Panc1 (cell line): ENCODE data around the gene NEDD8. TPM values are rescaled to one million over a fixed set of nuclear protein-coding genes. Genes with fewer than 3 reads are reported as not detected.
"Not testable (repeated sequence)": the region's sequence is repeated elsewhere in the genome, so short reads cannot be mapped to it uniquely, and the experiment has no call there.

Source experiments
- ATAC-seq: fragments of 200-7000 bp; cut with Tn5 transposase; 2 replicates; pipeline ENCODE4 v1.9.1; 2020; ENCODE audit warnings: mild to moderate bottlenecking, moderate library complexity
- BruUV-seq: library from RNA; stranded (reverse); fragments of 400-500 nt; replicated peaks from 2 replicates; lab custom pipeline; 2021; lab: Mats Ljungman, UMichigan
- CTCF ChIA-PET: fragments of 300-600 bp; sonication (Branson Sonifier 250); formaldehyde crosslinking; loops from one replicate; lab custom pipeline; 2022; ENCODE audit warnings: antibody characterized with exemption; lab: Charles Lee
- POLR2A ChIA-PET: fragments of 300-600 bp; sonication (Branson Sonifier 250); formaldehyde crosslinking; loops from one replicate; lab custom pipeline; 2022; ENCODE audit warnings: antibody characterized with exemption; lab: Charles Lee
- DNase-seq: peaks from one replicate; pipeline ENCODE4 v3.0.0-alpha.2; 2010; ENCODE audit warnings: low read depth, low spot score
- H3K27ac ChIP-seq: 2 replicates; pipeline ENCODE4 v1.5.1; 2011; ENCODE audit warnings: mild to moderate bottlenecking, low read length, inconsistent platforms
- H3K27me3 ChIP-seq: fragments of 200-500 bp; sonication (Bioruptor generic); 2 replicates; pipeline ENCODE4 v1.6.0; 2014; ENCODE audit warnings: low read length, inconsistent platforms; ENCODE audit not compliant: control insufficient read depth, insufficient read depth
- H3K36me3 ChIP-seq: fragments of 200-500 bp; sonication (Bioruptor generic); 2 replicates; pipeline ENCODE4 v1.5.1; 2014; ENCODE audit warnings: inconsistent platforms, mild to moderate bottlenecking, low read length, moderate library complexity; ENCODE audit not compliant: control insufficient read depth, insufficient read depth
- H3K4me1 ChIP-seq: 2 replicates; pipeline ENCODE4 v1.5.1; 2011; ENCODE audit warnings: inconsistent platforms, mild to moderate bottlenecking, low read length, moderate library complexity; ENCODE audit not compliant: control insufficient read depth, insufficient read depth
- H3K4me3 ChIP-seq, 2 experiments: 2 replicates each; pipeline ENCODE4 v1.5.1; 2011 to 2012; ENCODE audit warnings: low read depth in 2 of 2, low read length in 2 of 2, mild to moderate bottlenecking in 2 of 2, inconsistent platforms in 1 of 2, moderate library complexity in 1 of 2
- H3K9me3 ChIP-seq: fragments of 200-500 bp; sonication (Bioruptor generic); 2 replicates; pipeline ENCODE4 v1.5.1; 2014; ENCODE audit warnings: low read depth, mild to moderate bottlenecking, inconsistent platforms, low read length, moderate library complexity; ENCODE audit not compliant: control insufficient read depth, insufficient read depth
- POLR2AphosphoS5 ChIP-seq: IDR thresholded peaks from 2 replicates; pipeline ENCODE4 v1.6.1; 2012; ENCODE audit warnings: mild to moderate bottlenecking, low read depth, low read length, moderate library complexity
- SIN3A ChIP-seq: IDR thresholded peaks from 2 replicates; pipeline ENCODE4 v1.6.1; 2012; ENCODE audit warnings: low read depth, mild to moderate bottlenecking, low read length, moderate library complexity, borderline replicate concordance; ENCODE audit not compliant: insufficient read depth
- TCF7L2 ChIP-seq: IDR thresholded peaks from 2 replicates; pipeline ENCODE4 v1.6.1; 2011; ENCODE audit warnings: mild to moderate bottlenecking, low read depth, low read length, inconsistent platforms
- in situ Hi-C: cut with HindIII; loops from 2 replicates; pipeline ENCODE4 v1.10.0; 2016; ENCODE audit warnings: low sequenced_read_pairs, low pct_unique_long_range_greater_than_20kb
- intact Hi-C: fragments of 100-400 bp; cut with micrococcal nuclease; formaldehyde crosslinking; loops from one replicate; pipeline ENCODE4 v1.10.0; 2022; ENCODE audit not compliant: unreplicated experiment
- total RNA-seq: library from RNA; stranded (reverse); gene quantifications from one replicate; pipeline ENCODE4 v1.2.1, GENCODE V29; 2021; ENCODE audit not compliant: unreplicated experiment
- TF ChIP-seq, protein P1 (sequence below): fragments of 450-650 bp; IDR thresholded peaks from 2 replicates; pipeline ENCODE4 v1.5.1; 2017; ENCODE audit warnings: mild to moderate bottlenecking
- TF ChIP-seq, protein P2 (sequence below), 2 experiments: IDR thresholded peaks; 2 replicates each; pipeline ENCODE4 v1.6.1; 2011 to 2012; ENCODE audit warnings: low read depth in 2 of 2, control low read depth in 1 of 2, low read length in 1 of 2, mild to moderate bottlenecking in 1 of 2, moderate library complexity in 1 of 2; ENCODE audit not compliant: insufficient read depth in 1 of 2

NEDD8 gene
- total RNA-seq, 1 experiment from 2014 or later, result 155 TPM

DNA sequence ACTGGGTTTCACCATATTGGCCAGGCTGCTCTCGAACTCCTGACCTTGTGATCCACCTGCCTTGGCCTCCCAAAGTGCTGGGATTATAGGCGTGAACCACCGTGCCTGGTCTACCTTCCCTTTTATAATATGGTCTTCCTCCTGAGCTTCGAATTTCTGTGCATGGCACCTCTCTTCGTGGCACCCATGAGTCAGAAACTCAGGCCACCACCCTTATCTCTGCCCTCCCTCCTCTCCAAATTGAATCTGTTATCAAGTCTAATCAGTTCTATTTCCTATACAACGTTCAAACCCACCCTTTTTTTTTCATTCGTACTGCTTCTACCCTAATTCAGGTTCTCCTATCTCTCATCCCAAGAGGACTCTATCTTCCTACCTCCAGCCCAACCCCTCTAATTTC is 15.3 kb upstream of the NEDD8 start:
- CTCF ChIA-PET, result no interaction called here
- ATAC-seq (no peak), DNase-seq (no peak)
- H3K27ac ChIP-seq, result no peak overlapping the region
- no peaks in the 10 kb centered on the region for H3K36me3 ChIP-seq
- no peaks in the 10 kb centered on the region for H3K4me1 ChIP-seq
- in situ Hi-C loops, result no loop called here
- no peaks in the 10 kb centered on the region for H3K9me3 ChIP-seq
- POLR2A ChIA-PET, result interaction anchor here (0.6 to 0.7 kb wide), 2 partner anchors 32 to 53 kb away, joined by 4 read pairs; no protein-coding TSS in a partner anchor
- BruUV-seq, result no TSS peak
- TF ChIP-seq POLR2AphosphoS5 (no peak), TCF7L2 (no peak), SIN3A (no peak)
- TF ChIP-seq, protein P1, sequence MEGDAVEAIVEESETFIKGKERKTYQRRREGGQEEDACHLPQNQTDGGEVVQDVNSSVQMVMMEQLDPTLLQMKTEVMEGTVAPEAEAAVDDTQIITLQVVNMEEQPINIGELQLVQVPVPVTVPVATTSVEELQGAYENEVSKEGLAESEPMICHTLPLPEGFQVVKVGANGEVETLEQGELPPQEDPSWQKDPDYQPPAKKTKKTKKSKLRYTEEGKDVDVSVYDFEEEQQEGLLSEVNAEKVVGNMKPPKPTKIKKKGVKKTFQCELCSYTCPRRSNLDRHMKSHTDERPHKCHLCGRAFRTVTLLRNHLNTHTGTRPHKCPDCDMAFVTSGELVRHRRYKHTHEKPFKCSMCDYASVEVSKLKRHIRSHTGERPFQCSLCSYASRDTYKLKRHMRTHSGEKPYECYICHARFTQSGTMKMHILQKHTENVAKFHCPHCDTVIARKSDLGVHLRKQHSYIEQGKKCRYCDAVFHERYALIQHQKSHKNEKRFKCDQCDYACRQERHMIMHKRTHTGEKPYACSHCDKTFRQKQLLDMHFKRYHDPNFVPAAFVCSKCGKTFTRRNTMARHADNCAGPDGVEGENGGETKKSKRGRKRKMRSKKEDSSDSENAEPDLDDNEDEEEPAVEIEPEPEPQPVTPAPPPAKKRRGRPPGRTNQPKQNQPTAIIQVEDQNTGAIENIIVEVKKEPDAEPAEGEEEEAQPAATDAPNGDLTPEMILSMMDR, result no peak
- TF ChIP-seq, protein P2, sequence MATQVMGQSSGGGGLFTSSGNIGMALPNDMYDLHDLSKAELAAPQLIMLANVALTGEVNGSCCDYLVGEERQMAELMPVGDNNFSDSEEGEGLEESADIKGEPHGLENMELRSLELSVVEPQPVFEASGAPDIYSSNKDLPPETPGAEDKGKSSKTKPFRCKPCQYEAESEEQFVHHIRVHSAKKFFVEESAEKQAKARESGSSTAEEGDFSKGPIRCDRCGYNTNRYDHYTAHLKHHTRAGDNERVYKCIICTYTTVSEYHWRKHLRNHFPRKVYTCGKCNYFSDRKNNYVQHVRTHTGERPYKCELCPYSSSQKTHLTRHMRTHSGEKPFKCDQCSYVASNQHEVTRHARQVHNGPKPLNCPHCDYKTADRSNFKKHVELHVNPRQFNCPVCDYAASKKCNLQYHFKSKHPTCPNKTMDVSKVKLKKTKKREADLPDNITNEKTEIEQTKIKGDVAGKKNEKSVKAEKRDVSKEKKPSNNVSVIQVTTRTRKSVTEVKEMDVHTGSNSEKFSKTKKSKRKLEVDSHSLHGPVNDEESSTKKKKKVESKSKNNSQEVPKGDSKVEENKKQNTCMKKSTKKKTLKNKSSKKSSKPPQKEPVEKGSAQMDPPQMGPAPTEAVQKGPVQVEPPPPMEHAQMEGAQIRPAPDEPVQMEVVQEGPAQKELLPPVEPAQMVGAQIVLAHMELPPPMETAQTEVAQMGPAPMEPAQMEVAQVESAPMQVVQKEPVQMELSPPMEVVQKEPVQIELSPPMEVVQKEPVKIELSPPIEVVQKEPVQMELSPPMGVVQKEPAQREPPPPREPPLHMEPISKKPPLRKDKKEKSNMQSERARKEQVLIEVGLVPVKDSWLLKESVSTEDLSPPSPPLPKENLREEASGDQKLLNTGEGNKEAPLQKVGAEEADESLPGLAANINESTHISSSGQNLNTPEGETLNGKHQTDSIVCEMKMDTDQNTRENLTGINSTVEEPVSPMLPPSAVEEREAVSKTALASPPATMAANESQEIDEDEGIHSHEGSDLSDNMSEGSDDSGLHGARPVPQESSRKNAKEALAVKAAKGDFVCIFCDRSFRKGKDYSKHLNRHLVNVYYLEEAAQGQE (IDR thresholded peaks at IDR 0.05; ENCODE audit: insufficient read depth in 1 of 2, low read depth in 2 of 2, low read length in 1 of 2), result no peak
- no peak overlapping the region for H3K4me3 ChIP-seq
- no peaks in the 10 kb centered on the region for H3K27me3 ChIP-seq
- intact Hi-C loops, result no loop called here

DNA sequence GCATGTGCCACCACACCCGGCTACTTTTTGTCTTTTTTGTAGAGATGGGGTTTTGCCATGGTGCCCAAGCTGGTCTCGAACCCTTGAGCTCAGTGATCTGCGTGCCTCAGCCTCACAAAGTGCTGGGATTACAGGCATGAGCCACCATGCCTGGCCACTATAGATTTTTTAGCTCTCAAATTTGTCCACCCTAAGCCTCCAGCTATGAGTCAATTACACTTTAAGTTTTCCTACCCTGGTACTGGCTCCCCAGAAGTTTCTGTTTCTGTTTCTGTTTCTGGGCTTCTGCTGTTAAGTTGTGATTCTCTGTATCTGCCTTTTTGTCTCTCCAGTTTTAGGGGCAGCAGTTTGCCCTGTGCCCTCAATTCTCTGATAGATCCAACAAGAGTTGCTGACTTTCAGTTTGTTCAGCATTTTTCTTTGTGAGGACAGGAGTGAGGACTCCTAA is 14.6 kb upstream of the NEDD8 start:
- POLR2A ChIA-PET, result interaction anchor here (0.6 to 0.7 kb wide), 2 partner anchors 31 to 53 kb away, joined by 4 read pairs; no protein-coding TSS in a partner anchor

DNA sequence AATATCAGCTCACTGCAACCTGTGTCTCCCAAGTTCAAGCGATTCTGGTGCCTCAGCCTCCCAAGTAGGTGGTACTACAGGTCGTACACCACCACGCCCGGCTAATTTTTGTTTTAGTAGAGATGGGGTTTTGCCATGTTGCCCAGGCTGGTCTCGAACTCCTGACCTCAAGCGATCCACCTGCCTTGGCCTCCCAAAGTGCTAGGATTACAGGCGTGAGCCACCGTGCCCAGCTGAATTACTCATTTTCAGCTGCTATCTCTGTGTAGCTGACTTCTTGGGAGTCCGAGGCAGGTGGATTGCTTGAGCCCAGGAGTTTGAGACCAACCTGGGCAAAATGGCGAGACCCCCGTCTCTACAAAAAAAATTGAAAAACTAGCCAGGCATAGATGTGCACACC is 13.2 kb upstream of the NEDD8 start:
- in situ Hi-C loops, H3K36me3 ChIP-seq, CTCF ChIA-PET, BruUV-seq, H3K27ac ChIP-seq, DNase-seq, H3K27me3 ChIP-seq, H3K4me3 ChIP-seq, H3K4me1 ChIP-seq, ATAC-seq, intact Hi-C loops, H3K9me3 ChIP-seq: not testable (repeated sequence)
- POLR2A ChIA-PET, result interaction anchor here (0.7 kb wide), 1 partner anchor 10 kb away, joined by 3 read pairs; no protein-coding TSS in a partner anchor

More for the DNA sequence above, 14.6 kb upstream of the NEDD8 start:
- DNase-seq (no peak), ATAC-seq (no peak)
- TF ChIP-seq SIN3A (no peak), POLR2AphosphoS5 (no peak), TCF7L2 (no peak)
- TF ChIP-seq, protein P1, result no peak
- TF ChIP-seq, protein P2 (IDR thresholded peaks at IDR 0.05; ENCODE audit: insufficient read depth in 1 of 2, low read depth in 2 of 2, low read length in 1 of 2), result no peak
- BruUV-seq, result no TSS peak
- Histone ChIP-seq H3K36me3 (peaks cover 1% of the 10 kb centered on the region; the same call in 1 of the 2 replicates), H3K4me1 (no peaks in the 10 kb centered on the region), H3K27ac (no peak overlapping the region), H3K27me3 (no peaks in the 10 kb centered on the region), H3K4me3 (no peak overlapping the region), H3K9me3 (no peaks in the 10 kb centered on the region)
- intact Hi-C loops (no loop called here), in situ Hi-C loops (no loop called here)
- CTCF ChIA-PET, result interaction anchor here (0.6 kb wide), 1 partner anchor 96 kb away, joined by 4 read pairs; no protein-coding TSS in a partner anchor
